ENCODE results near the gene TMEM190. TPM values are rescaled to one million over a fixed set of nuclear protein-coding genes. Genes with fewer than 3 reads are reported as not detected.

The TMEM190 gene
- total and polyA plus RNA-seq, 2 of the 8 experiments (the other 6 are each of a cell fraction or from before 2014, with no cell fraction given): 1.6 TPM; not detected in 1

DNA sequence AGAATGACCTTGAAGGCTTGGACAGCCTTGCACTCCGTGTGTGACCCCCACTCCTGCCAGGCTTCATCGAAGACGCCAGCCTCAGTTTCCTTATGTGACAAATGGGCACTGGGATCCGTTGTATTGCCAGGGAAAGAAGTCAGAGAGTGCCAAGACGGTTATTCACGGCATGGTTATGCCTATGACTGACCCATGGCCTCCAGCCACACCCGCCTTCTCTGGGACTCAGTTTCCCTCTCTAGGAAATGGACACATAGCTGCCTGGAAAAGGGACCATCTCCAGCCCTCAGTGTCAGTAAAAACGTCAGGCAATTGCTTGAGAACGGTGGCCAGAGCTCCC is 31.9 kb downstream of the TMEM190 start:
- H3K9ac ChIP-seq (replicated peaks in 1 of 4; ENCODE audit: extremely low read depth in 1 of 4, low read depth in 3 of 4, low read length in 3 of 4): peak overlapping the region in 3 of 4 experiments; percentile 57 to 86 (median 72); a peak in 6 of 7 replicates
- POLR2A ChIA-PET (ENCODE audit: partially characterized antibody): interaction anchor here (0.7 to 34.6 kb wide), 12 partner anchors 10 to 517 kb away, joined by 3 to 874 read pairs (median 4); partner anchors contain the start of genes HSPBP1, RPL28, TMEM238 and UBE2S

More for the DNA sequence above, 31.9 kb downstream of the TMEM190 start:
- Histone ChIP-seq H3K4me1 (replicated peaks in 1 of 4; ENCODE audit: control insufficient read depth in 3 of 4, insufficient read depth in 4 of 4, low read length in 3 of 4) (peaks cover 0 to 20% (median 13%) of the 10 kb centered on the region in 4 experiments; a peak in 6 of 7 replicates), H3K23me2 (ENCODE audit: low read depth, low read length) (peaks cover 13% of the 10 kb centered on the region), H3K36me3 (ENCODE audit: control insufficient read depth in 2 of 4, insufficient read depth in 4 of 4, low read length in 3 of 4) (peaks cover 12 to 32% (median 23%) of the 10 kb centered on the region in 4 experiments), H3K4me3 (ENCODE audit: extremely low read depth in 1 of 4, insufficient read depth in 2 of 4, low read depth in 3 of 4, low read length in 4 of 4) (peak overlapping the region in 3 of 4 experiments; percentile 23 to 40 (median 27); a peak in 4 of 8 replicates), H4K8ac (ENCODE audit: extremely low read depth, insufficient read depth, low read length) (peak overlapping the region; percentile 97; the same call in 1 of the 2 replicates), H3K79me1 (ENCODE audit: low read depth, low read length) (peaks cover 15% of the 10 kb centered on the region), H3K27me3 (replicated peaks in 1 of 4; ENCODE audit: control insufficient read depth in 3 of 4, extremely low read depth in 1 of 4, insufficient read depth in 3 of 4, low read length in 3 of 4) (peaks cover 0 to 4% (median 1%) of the 10 kb centered on the region in 4 experiments; a peak in 2 of 7 replicates), H3K27ac (ENCODE audit: low read depth, low read length) (peak overlapping the region; percentile 86), H3K14ac (ENCODE audit: insufficient read length) (no peak overlapping the region), H3K23ac (ENCODE audit: insufficient read length) (no peak overlapping the region), H2BK20ac (ENCODE audit: low read length) (peak overlapping the region; percentile 92; the same call in 1 of the 2 replicates), H2AK5ac (ENCODE audit: low read depth, low read length) (peak overlapping the region; percentile 95), H4K5ac (ENCODE audit: insufficient read length, low read depth, low read length) (peak overlapping the region; percentile 98), H3K79me2 (ENCODE audit: control insufficient read depth in 1 of 2, insufficient read depth in 2 of 2, low read length in 2 of 2) (peaks cover 12 to 29% of the 10 kb centered on the region in 2 experiments), H2BK15ac (ENCODE audit: low read length) (peak overlapping the region; percentile 98), H3K56ac (replicated peaks; ENCODE audit: insufficient read length, low read depth, low read length) (peak overlapping the region; percentile 13), H2BK120ac (replicated peaks; ENCODE audit: low read depth, low read length) (peak overlapping the region; percentile 93), H3K18ac (ENCODE audit: extremely low read depth, low read length) (peak overlapping the region; percentile 99), H4K20me1 (replicated peaks in 1 of 2; ENCODE audit: control insufficient read depth in 1 of 2, insufficient read depth in 2 of 2, low read length in 2 of 2) (peaks cover 21 to 23% of the 10 kb centered on the region in 2 experiments), H3K9me3 (ENCODE audit: insufficient read depth in 2 of 2, low read depth in 1 of 2, low read length in 1 of 2) (no peaks in the 10 kb centered on the region; a peak in 1 of 4 replicates), H2BK12ac (ENCODE audit: low read depth, low read length) (peak overlapping the region; percentile 64), H3K4me2 (ENCODE audit: insufficient read depth in 1 of 2, low read depth in 2 of 2, low read length in 2 of 2) (peak overlapping the region; percentile 52 to 99), H2AFZ (ENCODE audit: low read length) (peak overlapping the region; percentile 75; the same call in 1 of the 2 replicates), H4K91ac (replicated peaks; ENCODE audit: insufficient read length, low read length) (peak overlapping the region; percentile 100), H3K4ac (replicated peaks; ENCODE audit: insufficient read length, low read depth, low read length) (peak overlapping the region; percentile 94), H2BK5ac (ENCODE audit: low read depth, low read length) (peak overlapping the region; percentile 97)
- no peak for FAIRE-seq
- CTCF ChIA-PET (ENCODE audit: partially characterized antibody): interaction anchor here (0.6 to 2.1 kb wide), 4 partner anchors 10 to 95 kb away, joined by 3 to 7 read pairs (median 6); no protein-coding TSS in a partner anchor
- WGBS, 2 experiments (ENCODE audit: extremely low coverage in 1 of 2, insufficient coverage in 1 of 2, insufficient read length in 1 of 2, insufficient replicate concordance in 2 of 2, low coverage in 1 of 2, low lambda C conversion rate in 2 of 2, missing lambda C conversion rate in 1 of 2): 74% methylated on average over 9 of the region's 9 CpGs; no CpG with 5 or more reads in 1 of the 2 experiments
- no peak for DNase-seq (ENCODE audit: low read depth in 1 of 2, low spot score in 2 of 2)
- TF ChIP-seq KDM4A (IDR thresholded peaks at IDR 0.05; ENCODE audit: low read depth, low read length, severe bottlenecking) (peak; percentile 13), POLR2A (IDR thresholded peaks at IDR 0.05; ENCODE audit: control extremely low read depth in 1 of 2, low read depth in 2 of 2, low read length in 2 of 2) (no peak), KDM1A (IDR thresholded peaks at IDR 0.05; ENCODE audit: borderline replicate concordance, low read length) (peak; percentile 60; the same call in 1 of the 2 replicates)
